IPS-NIHi7 (cell line): ENCODE measurements around the gene PTH1R.

Experiments used
- DNase-seq: peaks from one replicate; pipeline ENCODE4 v3.0.0; 2012; ENCODE audit warnings: mixed read lengths; ENCODE audit errors: extremely low spot score

Gene PTH1R

DNA sequence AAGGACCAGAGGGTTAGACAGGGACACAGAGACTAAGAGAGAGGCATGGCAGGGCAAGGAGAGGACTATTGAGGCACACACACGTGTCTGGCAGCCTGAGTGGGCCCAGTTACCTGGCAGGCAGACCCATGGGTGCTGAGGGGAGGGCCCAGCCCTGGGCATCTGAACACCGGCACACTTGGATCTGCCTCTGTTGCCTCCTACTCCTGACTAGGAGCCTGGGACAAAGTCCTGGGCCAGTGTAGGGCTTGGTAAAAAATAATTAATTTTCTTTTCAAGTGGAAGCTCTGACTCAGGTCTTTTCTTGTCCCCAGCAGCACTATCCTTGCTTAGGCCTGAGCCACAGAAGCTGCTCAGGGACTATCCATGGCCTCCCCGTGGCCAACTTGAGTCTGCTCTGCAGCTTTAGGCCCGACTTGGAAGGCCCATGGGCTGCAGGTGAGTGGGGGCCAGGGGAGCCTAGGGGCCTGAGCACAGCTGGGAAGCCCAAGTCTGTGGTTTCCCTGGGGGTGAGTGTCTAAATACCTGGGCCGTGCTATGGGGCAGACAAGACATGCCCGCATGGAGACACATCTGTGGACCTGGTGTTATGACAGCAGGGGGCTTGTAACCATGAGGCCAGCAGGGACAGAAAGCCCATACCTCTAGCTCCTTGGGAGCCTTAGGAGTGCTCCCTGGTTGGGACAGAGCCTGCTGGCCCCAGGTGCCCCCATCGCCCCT is at the start of gene PTH1R:
PTH1R (plus strand) TSS at position 316 of the 720 bp plus-strand sequence. CDS start 5,839 bp downstream, outside the sequence.
- DNase-seq, result no peak

DNA sequence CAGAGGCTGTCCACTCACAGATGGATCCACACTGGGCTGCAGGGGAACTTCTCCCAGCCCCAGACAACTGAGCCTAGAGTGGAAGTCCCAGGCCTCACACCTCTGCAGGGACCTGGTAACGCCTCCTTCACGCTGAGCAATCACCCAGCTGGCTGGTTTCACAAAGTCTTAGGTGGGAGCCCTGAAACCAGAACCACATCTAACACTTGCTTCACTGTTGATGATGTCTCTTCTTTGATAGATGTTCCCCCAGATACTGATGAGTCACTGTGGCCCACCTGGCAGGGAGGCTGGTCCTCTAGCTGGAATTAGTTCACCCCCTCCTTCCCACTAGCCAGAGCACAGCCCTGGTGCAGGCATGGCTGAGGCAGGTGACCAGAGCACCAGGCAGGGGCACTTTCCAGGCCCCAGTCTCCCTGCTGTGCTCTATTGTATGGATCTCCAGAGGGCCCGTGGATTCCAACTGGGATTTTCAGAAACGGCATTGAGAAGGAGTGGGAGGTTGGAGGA is 47.8 kb upstream of the PTH1R start:
- peak; percentile 15 for DNase-seq

DNA sequence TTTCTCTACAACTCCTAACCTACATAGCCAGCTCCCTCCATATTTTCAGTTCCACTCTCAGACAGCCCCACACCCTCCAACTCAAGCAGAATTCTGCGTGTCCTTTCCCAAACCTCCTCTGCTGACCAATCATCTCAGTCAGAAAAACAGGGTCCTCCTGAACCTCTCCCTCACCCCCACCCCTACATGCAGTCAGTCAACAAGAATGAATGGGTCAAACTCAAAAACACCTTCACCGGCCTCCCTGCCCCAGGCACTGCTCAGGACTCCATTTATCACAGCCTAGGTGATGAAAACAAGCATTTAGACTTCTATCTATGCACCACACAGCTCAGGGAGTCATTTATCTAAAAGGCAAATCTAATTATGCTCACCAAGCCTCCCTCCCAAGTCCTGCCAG is 46.7 kb upstream of the PTH1R start:
- DNase-seq, result peak; percentile 6

DNA sequence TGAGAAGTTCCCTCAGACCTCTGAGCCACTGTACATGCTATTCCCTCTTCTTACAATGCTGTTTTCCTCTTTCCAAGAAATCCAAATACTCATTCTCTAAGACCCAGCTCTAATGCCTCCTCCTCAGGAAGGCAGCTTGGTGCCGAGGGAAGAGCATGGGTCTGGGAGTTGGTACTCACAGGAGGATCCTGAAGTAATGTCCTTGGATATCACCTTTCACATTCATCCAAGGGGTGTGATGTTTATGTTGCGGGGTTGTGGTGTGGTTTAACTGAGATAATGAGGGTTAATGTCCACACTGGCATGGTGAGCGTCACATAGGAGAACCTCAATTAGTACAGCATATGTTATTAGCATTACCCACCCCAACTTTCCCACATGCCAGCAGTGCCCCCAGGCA is 46.2 kb upstream of the PTH1R start:
- peak; percentile 3 for DNase-seq

DNA sequence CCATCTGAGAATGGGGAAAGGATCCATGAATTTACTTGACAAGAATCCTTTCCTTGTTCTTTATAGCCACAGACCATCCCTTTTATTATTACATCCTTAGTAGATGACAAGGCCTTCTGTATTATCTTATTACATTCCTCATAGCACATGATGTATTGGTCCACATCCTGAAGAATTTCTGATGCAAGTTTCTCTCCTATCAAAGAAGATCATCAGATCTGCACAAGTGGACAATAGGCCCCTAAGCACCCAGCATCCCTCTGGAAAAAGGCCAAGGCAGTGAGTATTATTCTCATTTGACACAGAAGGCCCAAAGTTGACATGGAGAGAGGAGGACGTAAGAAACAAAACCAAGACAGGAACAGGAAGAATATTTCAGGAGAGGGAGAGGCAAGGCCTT is 45.7 kb upstream of the PTH1R start:
- DNase-seq, result no peak

DNA sequence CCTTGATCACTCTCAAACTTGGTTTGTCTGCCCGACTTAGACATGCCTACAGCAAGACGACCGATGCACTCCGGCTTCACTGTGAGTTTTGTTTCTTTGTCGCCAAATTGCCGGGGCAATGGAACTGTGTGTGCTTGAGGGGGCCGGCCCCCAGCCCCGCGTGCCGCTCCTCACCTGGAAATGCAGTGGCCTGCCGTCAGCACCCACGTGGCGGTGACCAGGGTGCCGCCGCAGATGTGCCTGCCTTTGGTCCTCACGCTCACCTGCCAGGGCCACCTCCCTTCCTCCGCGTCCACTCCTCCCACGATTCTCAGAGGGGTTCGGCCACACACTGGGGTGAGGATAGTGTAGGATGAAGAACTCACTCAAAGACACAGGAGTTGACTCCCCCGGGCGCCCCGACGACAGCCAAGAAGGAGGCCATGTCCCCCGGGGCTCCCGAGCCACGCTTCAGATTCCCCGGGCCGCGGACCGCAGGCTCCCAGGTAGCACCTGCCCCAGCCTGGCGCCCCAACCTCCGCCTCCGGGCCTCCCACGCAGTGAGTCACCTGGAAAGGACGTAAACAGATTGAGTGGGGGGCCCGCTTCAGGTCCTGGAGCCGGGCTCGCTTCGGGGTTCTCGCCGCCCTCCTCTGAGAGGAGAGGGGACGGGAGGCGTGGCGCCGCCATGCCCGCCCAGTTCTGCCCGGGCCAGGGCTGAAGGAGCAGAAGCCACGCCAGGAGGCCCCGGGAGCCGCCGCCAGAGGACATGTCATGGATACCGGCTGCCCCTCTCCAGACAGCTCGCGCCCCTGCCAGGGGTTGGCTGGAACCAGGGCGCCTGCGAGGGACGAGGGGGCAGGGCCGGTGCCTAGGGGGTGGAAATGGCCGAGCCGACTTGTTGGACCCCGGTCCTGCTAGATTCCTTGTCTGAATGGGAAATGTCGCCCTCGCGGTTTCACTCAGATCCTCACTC is 43.9 kb upstream of the PTH1R start:
- peak; percentile 8 for DNase-seq

DNA sequence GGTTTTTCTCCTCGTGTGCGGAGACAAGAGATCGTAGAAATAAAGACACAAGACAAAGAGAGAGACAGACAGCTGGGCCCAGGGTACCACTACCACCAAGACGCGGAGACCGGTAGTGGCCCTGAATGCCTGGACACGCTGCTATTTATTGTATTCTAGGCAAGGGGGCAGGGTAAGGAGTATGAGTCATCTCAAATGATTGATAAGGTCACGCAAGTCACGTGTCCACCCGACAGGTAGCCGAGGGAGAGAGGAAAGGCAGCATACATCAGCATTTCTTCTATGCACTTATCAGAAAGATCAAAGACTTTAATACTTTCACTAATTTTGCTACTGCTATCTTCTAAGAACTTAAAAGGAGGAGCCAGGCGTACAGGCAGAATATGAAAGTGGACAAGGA is 42.5 kb upstream of the PTH1R start:
- DNase-seq, result no peak

DNA sequence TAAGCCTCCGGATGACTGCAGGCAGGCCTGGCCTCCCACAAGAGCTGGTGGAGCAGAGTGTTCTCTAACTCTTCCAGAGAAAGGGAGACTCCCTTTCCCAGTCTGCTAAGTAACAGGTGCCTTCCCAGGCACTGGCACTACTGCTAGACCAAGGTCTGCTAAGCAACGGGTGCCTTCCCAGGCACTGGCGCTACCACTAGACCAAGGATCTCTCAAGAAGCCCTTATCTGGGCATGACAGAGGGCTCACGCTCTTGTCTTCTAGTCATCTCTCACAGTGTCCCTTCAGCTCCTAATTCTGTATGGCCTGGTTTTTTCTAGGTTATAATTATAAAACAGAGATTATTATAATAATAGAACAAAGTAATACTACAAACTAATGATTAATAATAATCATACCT is 42.0 kb upstream of the PTH1R start:
- no peak for DNase-seq

DNA sequence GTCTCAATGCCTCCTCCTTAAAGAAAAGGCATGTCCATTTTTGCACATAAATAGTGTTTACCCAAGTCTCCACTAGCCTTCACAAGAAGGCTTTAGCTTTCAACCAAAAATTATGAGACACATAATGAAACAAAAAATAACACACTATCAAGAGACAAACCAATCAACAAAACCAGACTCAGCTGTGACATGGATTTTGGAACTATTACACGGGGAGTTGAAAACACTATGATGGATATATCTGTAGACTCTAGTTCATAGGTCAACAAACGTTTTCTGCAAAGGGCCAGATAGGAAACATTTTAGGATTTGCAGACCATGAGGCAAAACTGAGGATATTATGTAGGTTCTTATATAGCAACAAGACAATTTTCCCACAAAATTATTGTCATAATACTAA is 39.2 kb upstream of the PTH1R start:
- DNase-seq, result no peak

DNA sequence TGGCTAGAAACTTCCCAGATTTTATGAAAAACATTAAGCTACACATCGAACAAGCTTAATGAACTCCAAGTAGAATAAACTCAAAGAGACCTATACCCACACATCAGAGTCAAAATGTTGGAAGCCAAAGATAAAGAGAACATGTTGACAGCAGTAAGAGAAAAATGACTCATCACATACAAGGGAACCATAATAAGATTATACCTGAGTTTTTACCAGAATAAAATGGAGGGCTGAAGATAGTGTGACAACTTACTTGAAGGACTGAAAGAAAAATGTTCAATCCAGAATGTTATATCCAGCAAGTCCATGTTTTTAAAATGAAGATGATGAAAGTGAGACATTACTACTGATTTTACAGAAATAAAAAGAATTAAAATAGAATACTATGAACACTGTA is 37.0 kb upstream of the PTH1R start:
- DNase-seq, result no peak

DNA sequence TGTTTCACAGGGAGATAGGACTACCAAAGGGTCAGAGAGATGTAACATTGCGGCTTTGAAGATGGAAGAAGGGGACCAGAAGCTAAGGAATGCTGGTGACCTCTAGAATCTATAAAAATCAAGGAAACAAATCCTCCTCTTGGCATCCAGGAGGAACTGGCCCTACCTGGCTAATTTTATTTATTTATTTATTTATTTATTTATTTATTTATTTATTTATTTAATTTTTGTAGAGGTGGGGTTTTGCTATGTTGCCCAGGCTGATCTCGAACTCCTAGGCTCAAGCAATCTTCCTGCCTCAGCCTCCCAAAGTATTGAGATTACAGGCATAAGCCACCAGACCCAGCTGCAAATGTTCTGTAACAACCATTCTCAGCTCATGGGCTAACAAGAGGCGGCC is 34.0 kb upstream of the PTH1R start:
- no peak for DNase-seq

DNA sequence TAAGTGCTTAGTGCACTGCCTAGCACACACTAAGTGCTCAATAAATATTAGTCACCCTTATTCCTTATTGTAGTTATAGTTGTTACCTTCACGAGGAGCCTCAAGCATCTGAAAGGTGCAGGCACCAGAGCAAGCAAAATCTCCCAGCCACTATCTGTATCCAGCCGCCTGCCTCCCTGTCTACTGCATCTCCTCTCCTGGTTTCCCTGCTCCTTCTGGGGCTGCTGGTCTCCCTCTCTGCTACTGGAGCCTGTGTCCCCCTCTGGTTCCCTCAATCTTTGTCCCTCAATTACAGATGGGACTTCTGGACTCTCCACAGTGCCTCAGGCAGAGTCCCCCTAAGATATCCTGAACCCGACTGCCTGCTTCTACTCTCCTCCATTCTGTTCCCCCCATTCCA is 33.1 kb upstream of the PTH1R start:
- DNase-seq, result no peak

DNA sequence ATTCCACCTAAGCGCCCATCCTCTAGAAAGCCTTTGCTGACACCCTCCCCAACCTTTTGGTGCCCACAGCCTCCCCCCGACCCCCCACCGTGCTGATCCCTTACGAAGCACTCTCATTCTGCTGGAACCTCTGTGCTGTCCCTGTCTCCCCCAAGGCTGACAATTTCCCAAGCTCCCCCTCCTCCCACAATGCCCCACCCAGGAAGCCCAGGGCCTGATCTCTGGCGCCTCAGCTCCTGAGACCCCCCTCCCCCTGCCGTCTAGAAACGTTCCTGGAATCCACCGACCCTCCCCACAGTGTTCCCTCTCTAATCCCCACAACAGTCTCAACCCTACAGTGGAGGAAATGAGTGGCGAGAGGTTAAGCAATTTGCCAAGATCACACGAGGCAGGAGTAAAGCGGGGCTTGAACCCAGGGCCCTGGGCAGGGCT is 32.6 kb upstream of the PTH1R start:
- DNase-seq, result no peak

DNA sequence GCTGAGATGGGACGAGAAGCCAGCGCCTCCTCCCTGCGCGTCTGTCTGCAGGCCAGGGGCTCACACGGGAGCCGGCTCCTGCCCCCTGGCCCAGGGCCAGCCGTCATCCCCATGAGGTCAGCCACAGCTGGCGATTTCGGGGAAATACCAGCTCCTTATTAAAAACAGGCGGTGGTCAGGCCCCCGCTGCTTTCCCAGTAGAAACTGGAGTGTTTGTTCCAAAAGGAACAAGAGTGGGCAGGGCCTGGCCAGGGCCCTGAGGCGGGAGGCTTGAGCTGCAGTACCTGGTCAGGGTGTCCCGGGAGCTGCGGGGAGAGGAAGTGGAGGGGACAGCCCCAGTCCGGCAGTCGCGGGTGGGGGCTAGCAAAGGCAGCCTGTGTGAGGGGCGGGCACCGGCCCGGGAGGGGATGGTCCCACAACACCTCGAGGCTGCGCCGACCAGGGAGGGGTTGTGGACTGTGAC is 32.1 kb upstream of the PTH1R start:
- peak; percentile 67 for DNase-seq

DNA sequence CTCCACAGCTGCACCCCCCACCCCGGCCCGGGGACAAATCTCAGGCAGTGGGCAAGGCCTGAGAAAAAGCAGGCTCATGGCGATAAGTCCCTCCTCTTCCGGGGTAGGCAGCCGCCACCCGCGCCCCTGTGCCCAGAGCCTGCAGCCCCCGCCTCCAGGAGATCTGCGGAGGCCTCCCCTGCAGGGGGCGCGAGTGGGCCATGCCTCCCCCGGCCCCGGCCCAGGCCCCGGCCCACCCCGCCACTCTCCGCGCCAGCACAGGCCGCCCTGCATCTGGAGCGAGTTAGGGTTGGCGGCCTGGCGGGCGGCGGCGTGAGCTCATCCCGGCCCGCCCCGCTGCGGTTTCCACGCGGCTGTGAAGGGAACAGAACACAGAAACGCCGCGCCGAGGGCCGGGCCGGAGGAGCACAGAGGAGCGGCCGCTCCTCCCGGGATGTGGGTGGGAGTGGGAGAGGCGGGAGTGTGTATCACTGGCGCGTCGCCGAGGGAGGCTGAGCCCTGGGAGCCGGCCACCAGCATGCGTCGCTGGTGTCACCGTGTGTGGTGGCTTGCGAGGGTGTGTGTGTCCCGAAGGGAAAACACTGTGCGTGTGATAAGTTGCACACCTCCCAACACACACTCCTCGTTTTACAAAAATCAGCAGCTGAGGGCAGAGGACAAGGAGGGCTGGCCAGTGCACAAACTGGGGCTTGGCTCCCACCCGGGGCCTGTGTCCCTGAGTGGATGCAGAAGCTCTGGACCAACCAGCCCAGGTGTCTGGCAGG is 31.5 kb upstream of the PTH1R start:
- DNase-seq, result peak; percentile 93

DNA sequence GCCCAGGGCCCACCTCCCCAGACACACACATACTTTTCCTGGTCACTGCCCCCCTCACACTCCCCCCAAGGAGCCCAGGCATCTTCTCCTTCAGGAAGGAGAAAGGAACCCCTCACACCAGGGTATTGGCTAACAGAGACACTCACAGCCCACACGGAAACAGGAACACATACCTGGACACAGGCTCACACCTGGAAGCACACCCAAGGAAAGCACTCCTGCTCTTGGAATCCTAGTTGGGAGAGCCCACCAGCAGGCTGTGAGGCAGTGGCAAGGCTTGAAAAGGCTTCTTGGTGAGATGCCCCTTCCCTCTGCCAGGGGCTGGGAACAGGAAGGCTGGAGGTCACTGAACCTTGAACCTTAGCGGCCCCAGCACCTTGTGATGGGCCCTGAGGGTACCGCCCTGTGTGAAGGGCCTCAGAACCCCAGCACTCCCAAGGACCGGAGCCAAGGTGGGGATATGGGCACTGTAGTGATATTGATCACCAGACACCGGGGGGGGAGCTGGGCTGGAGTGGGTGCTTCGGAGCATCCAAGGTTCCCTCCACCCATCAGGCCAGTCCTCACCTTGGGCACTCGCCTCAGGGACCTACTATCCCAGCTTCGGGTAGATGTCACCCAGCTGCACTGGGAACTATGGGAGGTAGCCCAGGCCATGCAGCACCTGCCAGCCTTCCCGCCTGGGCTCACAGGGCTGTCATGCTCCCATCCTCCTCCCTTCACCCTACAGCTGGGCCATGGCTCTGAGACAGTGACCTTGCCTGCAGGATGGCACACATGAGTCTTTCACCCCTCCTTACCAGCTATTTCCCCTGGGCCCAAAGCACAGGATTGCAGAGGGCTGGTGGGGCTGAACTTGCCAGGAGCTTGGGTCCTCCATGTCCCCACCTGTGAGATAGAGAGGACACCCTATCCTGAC is 30.6 kb upstream of the PTH1R start:
- no peak for DNase-seq

DNA sequence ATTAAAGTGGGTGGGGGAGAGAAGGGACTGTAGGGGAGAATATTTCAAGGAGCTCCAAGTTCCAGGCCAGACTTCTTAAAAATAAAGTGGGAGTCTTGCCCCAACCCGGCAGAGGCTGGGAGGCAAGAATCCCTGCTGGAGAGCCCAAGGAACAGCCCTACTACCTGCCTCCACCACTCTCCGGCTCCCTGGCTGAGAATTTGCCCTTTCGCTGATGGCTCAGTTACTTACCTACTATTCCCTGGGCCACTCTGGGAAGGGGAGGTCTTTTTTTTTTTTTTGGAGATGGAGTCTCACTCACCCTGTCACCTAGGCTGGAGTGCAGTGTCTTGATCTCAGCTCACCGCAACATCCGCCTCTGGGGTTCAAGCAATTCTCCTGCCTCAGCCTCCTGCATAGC is 29.8 kb upstream of the PTH1R start:
- no peak for DNase-seq

DNA sequence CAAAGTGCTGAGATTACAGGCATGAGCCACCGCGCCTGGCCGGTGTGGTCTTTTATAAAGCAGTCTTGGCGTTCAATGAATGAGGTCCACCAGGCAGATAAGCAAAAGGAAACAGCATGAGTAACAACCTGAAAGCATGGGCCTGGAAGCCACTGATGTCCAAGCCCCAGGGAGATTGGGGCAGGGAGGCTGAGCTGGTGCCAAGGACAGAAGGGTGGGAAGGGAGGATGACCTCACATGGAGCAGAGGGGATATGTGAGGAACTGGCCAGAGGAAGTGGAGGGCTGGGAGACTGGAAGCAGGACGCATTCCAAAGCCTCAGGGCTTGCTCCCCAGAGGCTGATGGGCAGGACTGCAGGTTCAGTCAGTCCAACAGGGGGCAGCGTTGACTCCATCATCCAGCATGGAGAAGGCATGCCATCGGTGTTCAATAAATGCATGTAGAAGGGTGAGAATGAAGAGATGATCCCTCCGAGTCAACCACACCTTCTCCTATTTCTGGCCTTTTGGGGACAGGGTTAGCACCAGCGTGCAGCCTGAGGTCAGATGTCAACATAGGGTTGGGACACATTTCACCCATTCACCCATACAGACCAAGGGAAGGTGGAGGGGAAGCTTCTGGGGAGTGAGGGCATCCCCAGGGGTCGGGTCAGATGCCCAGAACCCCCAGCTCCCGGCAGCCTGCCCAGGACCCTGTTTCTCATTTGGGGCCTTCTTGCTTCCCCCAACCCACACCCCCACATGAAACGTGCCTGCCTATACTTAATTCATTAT is 29.1 kb upstream of the PTH1R start:
- peak; percentile 87 for DNase-seq

DNA sequence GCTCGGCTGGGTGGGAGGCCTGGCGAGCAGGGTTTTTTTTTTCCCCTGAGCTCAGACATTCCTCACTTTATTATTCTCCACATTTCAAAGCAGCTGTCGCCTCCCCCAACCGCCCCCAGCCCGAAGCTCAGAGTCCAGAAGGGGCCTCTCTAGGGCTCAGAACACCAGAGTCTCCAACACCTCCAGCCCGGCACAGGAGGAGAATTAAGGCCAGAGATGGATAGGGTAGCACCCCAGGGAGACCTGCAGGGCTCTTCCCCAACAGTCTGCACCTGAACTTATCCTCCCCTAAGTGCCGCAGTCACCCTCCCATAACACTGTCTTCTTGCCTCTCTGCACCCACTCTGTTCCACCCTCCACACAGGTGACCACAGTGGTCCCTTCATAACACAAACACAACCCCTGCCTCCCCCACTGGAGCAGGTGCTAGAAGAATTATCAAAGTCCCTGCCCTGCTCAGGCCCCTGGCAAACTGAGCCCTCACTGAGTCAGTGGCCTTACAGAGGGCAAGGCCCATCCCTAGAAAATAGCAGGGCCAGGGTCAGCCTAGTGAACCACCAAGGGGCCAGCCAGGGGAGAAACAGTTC is 28.4 kb upstream of the PTH1R start:
- no peak for DNase-seq
